Testis (tissue), 3 donors: ENCODE data around the gene GFPT1. TPM values are rescaled to one million over a fixed set of nuclear protein-coding genes. Genes with fewer than 3 reads are reported as not detected.
"Not testable (repeated sequence)": the region's sequence is repeated elsewhere in the genome, so short reads cannot be mapped to it uniquely, and the experiment has no call there.

Experiments used
- DNase-seq: peaks from one replicate; pipeline ENCODE4 v3.0.0-alpha.2; 2019
- H3K27ac ChIP-seq, 2 donors: fragments of 200-600 bp; sonication (generic); one replicate each; pipeline ENCODE4 v1.5.1; 2019
- H3K27me3 ChIP-seq: fragments of 200-600 bp; sonication (generic); one replicate; pipeline ENCODE4 v1.5.1; 2019
- H3K36me3 ChIP-seq: fragments of 200-600 bp; sonication (generic); one replicate; pipeline ENCODE4 v1.5.1; 2017; ENCODE audit warnings: low read depth; ENCODE audit errors: missing control alignments
- H3K4me1 ChIP-seq: fragments of 200-600 bp; sonication (generic); one replicate; pipeline ENCODE4 v1.5.1; 2019
- H3K4me3 ChIP-seq, 2 donors: fragments of 200-600 bp; sonication (generic); one replicate each; pipeline ENCODE4 v1.5.1; 2017 to 2019
- H3K9me3 ChIP-seq: fragments of 200-600 bp; sonication (generic); one replicate; pipeline ENCODE4 v1.5.1; 2017
- POLR2A ChIP-seq: fragments of 450-650 bp; IDR thresholded peaks from one replicate; pipeline ENCODE4 v1.6.1; 2017; ENCODE audit warnings: antibody characterized with exemption, mild to moderate bottlenecking, moderate library complexity
- WGBS, 2 donors: methylation state at CpG; one replicate each; pipeline ENCODE4 v1.1.5; 2018; 5-methylcytosine and 5-hydroxymethylcytosine counted together
- intact Hi-C: fragments of 100-400 bp; cut with DNase I; formaldehyde crosslinking; loops from one replicate; pipeline ENCODE4 v1.15.1; 2023; ENCODE audit warnings: low total_unique reads
- polyA plus RNA-seq: library from polyadenylated mRNA; stranded (reverse); fragments of 350-450 nt; fragmentation: Illumina TruSeq; extraction: RNeasy Lipid Tissue Mini Kit (QIAGEN cat#74804); gene quantifications from one replicate; pipeline ENCODE4 v1.2.3, GENCODE V29; 2014; ENCODE audit warnings: low read depth, low replicate concordance; ENCODE audit not compliant: insufficient read depth
- total RNA-seq, 2 donors: library from RNA; depleted of rRNA; stranded (reverse); fragments of >200 nt; gene quantifications; one replicate each; pipeline ENCODE4 v1.2.3, GENCODE V29; 2016
- TF ChIP-seq, protein P1 (sequence below), 3 experiments: fragments of 450-650 bp in 2 of 3; fragments of 200-600 bp in 1 of 3; sonication (generic) in 1 of 3; IDR thresholded peaks; one replicate each; pipeline ENCODE4 v1.5.1; 2016 to 2019; ENCODE audit warnings: antibody characterized with exemption in 3 of 3, mild to moderate bottlenecking in 2 of 3, moderate library complexity in 1 of 3

The GFPT1 gene
- total and polyA plus RNA-seq, 3 donors from 2014 or later, result 25.6 to 74.3 (median 33.3) TPM

DNA sequence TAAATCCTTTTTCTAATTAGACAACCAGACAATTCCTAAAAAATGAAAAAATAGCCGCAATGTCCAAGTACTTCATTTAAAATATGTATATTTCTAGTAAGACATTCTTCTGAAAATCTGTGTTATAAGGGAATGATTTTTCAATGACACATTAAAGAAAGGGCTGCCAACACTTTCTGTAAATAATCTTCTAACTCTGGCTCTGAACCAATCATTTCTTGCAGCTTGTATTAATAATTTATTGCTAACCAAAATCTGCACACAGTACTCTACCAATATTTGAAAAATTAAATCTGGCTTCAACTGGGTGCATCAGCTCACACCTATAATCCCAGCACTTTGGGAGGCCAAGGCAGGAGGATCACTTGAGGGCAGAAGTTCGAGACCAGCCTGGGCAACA lies 42.0 kb upstream of the GFPT1 start:
- intact Hi-C loops, result no loop called here
- Histone ChIP-seq H3K4me1 (no peaks in the 10 kb centered on the region), H3K36me3 (no peaks in the 10 kb centered on the region), H3K27ac (no peak overlapping the region), H3K9me3 (no peaks in the 10 kb centered on the region), H3K4me3 (no peak overlapping the region), H3K27me3 (no peaks in the 10 kb centered on the region)
- no peak for DNase-seq
- TF ChIP-seq POLR2A, result no peak
- TF ChIP-seq, protein P1, sequence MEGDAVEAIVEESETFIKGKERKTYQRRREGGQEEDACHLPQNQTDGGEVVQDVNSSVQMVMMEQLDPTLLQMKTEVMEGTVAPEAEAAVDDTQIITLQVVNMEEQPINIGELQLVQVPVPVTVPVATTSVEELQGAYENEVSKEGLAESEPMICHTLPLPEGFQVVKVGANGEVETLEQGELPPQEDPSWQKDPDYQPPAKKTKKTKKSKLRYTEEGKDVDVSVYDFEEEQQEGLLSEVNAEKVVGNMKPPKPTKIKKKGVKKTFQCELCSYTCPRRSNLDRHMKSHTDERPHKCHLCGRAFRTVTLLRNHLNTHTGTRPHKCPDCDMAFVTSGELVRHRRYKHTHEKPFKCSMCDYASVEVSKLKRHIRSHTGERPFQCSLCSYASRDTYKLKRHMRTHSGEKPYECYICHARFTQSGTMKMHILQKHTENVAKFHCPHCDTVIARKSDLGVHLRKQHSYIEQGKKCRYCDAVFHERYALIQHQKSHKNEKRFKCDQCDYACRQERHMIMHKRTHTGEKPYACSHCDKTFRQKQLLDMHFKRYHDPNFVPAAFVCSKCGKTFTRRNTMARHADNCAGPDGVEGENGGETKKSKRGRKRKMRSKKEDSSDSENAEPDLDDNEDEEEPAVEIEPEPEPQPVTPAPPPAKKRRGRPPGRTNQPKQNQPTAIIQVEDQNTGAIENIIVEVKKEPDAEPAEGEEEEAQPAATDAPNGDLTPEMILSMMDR (IDR thresholded peaks at IDR 0.05), result no peak
- 82 to 84% methylated on average over 2 of the region's 2 CpGs for WGBS, 2 donors

DNA sequence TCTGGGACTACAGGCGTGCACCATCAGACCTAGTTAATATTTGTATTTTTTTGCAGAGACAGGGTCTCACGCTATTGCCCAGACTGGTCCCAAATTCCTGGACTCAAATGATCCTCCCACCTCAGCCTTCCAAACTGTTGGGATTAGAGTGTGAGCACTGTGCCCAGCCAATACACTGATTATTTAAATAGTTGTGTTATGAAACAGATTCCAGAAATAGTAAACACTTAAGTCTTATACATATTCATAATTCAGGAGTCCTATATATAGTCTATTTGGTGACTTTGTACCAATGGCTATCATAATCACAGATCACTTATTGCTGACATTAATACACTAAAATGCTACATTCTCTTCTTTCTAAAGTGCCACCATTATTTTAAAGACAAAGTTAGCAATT lies 37.4 kb upstream of the GFPT1 start:
- Histone ChIP-seq H3K9me3 (no peaks in the 10 kb centered on the region), H3K27ac (no peak overlapping the region), H3K27me3 (no peaks in the 10 kb centered on the region), H3K4me1 (no peaks in the 10 kb centered on the region), H3K36me3 (no peaks in the 10 kb centered on the region), H3K4me3 (no peak overlapping the region)
- intact Hi-C loops, result no loop called here
- TF ChIP-seq, protein P1 (IDR thresholded peaks at IDR 0.05), result no peak
- DNase-seq, result no peak
- 88 to 97% methylated on average over 2 of the region's 2 CpGs for WGBS, 2 donors

DNA sequence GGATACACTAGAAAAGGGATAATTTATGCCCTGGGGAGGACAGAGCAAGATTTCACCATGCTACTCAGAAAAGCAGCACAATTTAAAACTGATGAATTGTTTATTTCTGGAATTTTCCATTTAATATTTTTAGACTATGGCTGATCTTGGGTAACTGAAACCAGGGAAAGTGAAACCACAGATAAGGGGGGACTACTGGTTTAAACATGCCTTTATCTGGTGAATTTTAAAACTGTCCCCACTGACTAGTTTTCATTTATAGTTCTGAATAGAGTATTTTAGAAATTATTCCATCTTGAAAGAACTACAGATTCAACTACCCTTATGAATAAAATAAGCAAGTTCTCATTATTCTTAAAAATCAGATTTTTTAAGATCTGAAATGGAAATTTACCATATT lies 35.2 kb upstream of the GFPT1 start:
- TF ChIP-seq, protein P1 (IDR thresholded peaks at IDR 0.05), result no peak
- no peak for TF ChIP-seq POLR2A
- no peaks in the 10 kb centered on the region for H3K4me1 ChIP-seq
- H3K36me3 ChIP-seq, result no peaks in the 10 kb centered on the region
- no peak overlapping the region for H3K27ac ChIP-seq
- no peak overlapping the region for H3K4me3 ChIP-seq
- no peaks in the 10 kb centered on the region for H3K9me3 ChIP-seq
- intact Hi-C loops, result no loop called here
- DNase-seq, result no peak
- no peaks in the 10 kb centered on the region for H3K27me3 ChIP-seq

DNA sequence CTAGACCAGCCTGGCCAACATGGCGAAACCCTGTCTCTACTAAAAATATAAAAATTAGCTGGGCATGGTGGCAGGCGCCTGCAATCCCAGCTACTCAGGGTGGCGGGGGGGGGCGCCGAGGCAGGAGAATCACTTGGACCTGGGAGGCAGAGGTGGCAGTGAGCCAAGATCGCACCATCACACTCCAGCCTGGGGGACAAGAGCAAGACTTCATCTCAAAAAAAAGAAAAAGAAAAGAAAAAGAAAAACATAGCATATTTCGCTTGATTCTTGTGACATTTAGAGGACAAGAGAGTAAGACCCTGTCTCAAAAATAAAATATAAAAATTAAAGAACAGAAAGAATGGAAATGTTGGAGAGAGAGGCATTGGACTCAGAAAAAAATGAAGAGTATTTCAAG lies 32.1 kb upstream of the GFPT1 start:
- H3K36me3 ChIP-seq, H3K4me3 ChIP-seq, DNase-seq, H3K4me1 ChIP-seq, H3K27me3 ChIP-seq, H3K9me3 ChIP-seq, intact Hi-C loops, H3K27ac ChIP-seq: not testable (repeated sequence)
- 87 to 96% methylated on average over 7 of the region's 7 CpGs for WGBS, 2 donors

DNA sequence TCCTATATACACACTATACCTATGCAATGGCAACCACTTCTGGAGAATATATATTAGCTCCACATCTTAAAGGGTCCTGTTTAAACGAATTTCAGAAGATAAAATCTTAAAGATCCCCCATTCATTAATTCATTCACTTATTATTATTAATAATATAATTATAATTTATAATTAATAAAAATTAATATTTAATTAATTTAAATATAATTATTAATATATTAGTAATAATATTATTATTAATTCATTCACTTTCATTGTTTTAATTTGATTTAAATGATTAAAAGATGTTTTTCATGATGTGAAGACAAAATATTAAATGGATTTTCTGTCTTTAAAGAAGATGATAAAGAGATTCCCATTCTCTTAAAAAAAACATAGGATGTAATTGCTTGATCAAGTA lies 29.1 kb upstream of the GFPT1 start:
- H3K9me3 ChIP-seq, result no peaks in the 10 kb centered on the region
- no peaks in the 10 kb centered on the region for H3K36me3 ChIP-seq
- no peaks in the 10 kb centered on the region for H3K27me3 ChIP-seq
- DNase-seq, result no peak
- TF ChIP-seq POLR2A, result no peak
- TF ChIP-seq, protein P1 (IDR thresholded peaks at IDR 0.05), result no peak
- no peaks in the 10 kb centered on the region for H3K4me1 ChIP-seq
- intact Hi-C loops, result no loop called here
- no peak overlapping the region for H3K4me3 ChIP-seq
- no peak overlapping the region for H3K27ac ChIP-seq
- 72 to 81% methylated on average over 1 of the region's 1 CpG for whole genome bisulfite sequencing, 2 donors
